NCI-H460 (cell line): ENCODE measurements around the gene AGPAT2. TPM values are rescaled to one million over a fixed set of nuclear protein-coding genes. Genes with fewer than 3 reads are reported as not detected.

Source experiments
- DNase-seq: peaks from one replicate; pipeline ENCODE4 v3.0.0-alpha.2; 2016; ENCODE audit warnings: low read depth; ENCODE audit errors: extremely low read depth
- total RNA-seq: library from RNA; depleted of rRNA; stranded (reverse); fragments of >200 nt; shearing (Covaris generic); gene quantifications from 2 replicates; pipeline ENCODE4 v1.2.3, GENCODE V29; 2014

Gene AGPAT2
- total RNA-seq, 1 experiment from 2014 or later = 24.5 TPM

DNA sequence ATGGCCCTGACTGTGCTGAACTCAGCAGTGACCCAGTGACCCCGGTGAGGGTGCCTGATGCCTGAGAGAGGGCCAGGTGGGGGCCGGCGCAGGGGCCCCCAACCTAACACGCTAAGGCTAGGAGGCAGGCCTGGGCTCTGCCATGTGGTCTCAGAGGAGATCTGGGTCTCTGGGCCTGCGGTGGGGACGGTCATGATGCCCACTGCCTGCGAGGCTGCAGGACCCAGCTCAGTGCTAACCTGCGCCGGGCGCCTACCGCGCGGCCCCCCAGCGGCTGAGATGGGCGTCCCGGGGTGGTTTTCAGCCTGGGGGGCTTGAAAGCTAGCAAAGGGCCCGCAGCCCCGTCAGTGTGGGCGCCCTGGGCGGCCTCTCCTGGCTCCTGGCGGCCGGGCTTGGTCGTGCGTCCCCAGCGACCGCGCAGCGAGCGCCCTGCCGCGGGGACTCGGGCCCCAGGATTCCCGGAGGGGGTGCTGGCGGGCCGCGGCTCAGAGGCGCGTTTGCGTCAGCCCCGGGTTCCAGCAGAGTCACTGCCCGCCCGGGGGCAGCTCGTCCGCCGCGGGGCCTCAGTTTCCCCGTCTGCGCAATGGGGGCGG, 22.1 kb downstream of the AGPAT2 start:
- peak; percentile 34 for DNase-seq

GRCh38 chr9:136664000-136664915, 23.0 kb downstream of the AGPAT2 start:
- no peak for DNase-seq

GRCh38 chr9:136662656-136663581, 24.3 kb downstream of the AGPAT2 start, which contains the start of gene EGFL7:
EGFL7 (plus strand) TSS chr9:136662916; CDS start chr9:136668283, 5,367 bp downstream.
- no peak for DNase-seq

DNA sequence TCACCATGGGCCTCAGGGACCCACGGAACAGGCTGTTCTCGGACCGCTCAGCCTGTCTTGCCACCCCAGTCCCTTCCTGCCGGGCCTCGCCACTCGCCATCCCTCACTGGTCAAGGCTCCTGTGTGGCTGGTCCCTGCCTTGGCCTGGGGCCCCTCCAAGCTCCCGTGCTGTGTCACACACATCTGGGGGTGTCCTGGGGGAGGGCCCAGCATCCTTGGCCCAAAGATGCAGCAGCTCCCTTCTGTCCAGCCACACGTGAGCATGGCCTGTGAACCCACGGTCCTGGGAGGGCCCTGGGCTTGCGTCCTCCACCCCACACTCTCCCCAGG, 25.0 kb downstream of the AGPAT2 start:
- no peak for DNase-seq

- DNase-seq = no peak
Measured at GRCh38 chr9:136661641-136662325, 25.5 kb downstream of the AGPAT2 start.

GRCh38 chr9:136660971-136661550, 26.2 kb downstream of the AGPAT2 start:
- DNase-seq = no peak

DNA sequence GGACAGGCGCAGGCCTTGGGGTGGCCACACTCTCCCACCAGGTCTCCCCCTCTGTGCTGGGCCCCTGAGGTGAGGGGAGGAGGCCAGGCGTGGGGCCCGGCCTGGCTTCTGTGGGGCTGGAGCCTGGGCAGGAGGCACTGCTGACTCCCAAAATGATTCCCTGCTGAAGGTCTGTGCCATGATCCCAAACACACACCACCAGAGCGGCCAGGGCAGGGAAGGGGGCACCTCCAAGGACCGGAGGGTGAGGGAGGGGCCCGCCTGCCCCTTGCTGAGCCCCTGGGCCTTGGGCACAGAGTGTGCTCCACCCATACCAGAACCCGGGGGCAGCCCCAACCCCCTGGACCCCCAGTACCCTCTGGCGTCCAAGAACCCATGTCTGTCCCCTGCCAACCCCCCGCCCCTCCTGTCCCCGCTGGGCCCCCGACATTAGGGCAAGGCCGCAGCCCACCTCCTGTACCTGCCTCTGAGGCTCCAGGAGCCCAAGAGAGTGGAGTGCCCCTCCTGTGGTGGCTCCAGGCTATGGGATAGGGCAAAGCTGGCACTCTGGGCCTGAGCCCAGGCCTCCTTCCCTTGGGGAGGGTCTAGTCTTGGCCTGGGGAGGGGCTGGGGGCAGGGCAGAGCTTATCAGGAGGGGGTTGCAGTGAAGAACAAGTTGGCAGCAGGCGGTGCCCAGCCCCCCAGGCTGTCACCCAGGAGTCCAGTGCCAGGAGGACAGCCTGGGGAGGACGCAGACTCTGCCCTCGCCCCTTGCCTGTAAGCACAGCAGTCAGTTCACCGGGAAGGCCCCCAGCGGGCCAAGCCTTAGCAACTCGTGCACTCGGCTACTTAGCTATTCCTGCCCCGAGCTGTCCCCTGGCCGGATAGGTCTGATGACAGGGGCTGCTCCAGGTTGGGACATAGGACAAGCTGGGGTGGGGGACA, 27.1 kb downstream of the AGPAT2 start:
- DNase-seq = no peak

GRCh38 chr9:136658849-136659535, 28.3 kb downstream of the AGPAT2 start:
- no peak for DNase-seq

DNA sequence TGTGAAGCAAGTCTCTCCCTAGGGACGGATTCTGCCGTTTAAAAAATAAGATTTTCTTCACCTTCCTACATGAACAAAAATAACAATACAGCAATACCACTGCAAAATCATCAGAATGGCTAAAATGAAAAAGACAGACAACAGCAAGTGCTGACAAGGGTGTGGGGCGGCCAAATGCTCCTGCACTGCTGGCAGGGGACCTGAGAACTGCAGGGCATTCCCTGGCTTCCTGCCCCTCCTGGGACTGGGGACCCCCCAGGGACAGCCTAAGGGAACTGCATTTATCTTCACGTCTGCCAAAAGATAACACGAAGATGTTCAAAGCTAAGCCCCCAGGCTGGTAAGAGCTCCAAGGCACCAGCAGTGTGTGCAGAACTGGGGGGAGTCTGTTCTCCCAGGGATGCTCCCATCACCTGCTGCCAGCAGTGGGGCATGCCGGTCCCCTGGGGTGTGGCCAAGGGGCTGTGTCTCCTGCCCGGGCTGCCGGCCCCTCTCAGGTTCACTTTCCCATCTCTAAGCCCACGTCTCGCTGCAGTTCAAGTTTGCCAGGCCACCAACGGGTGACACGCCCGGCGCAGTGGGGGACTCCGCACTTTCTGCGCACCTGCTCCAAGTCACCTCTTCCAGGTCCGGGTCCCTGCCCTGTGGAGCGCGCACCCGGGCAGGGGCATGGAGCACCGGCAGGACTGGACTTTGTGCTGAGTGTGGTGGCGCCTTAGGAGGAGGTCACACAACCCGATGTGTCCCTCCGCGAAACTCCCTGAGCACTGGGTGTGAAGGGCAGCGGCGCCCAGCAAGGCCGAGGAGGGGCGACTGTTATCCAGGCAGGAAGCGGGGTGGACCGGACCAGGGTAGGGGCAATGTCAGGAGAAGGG, 29.0 kb downstream of the AGPAT2 start:
- DNase-seq = no peak

GRCh38 chr9:136656795-136657611, 30.3 kb downstream of the AGPAT2 start:
- DNase-seq = no peak

GRCh38 chr9:136656183-136656738, 31.0 kb downstream of the AGPAT2 start:
- DNase-seq = no peak

DNA sequence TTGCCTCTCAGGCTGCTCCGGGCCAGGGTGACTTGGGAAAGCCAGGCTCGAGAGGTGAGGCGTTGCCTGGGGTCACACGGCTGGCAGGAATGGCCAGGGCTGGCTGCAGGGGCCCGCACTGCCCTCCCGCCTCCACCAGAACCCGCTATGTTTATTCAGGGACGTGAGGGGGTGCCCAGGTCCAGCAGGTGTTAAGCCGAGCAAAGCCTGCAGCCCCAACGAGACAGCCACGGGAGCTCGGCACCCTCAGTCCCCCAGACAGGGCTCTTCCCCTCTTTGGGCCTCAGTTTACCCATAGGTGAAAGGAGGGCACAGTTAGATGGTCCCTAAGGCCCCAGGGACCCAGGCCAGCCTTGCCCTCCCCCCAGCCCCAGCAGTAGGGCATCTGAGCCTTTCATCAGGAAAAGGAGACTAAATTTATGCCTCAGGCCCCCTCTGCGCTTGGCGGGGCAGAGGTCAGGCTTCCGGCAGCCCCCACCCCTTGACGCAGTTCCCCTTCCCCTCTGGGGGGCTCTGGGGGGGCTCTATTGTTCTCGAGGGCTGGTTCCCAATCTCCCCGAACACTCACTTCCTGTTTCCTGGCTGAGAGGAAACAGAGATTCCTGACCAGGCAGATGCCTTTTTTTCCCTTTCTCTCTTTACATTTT, 31.6 kb downstream of the AGPAT2 start:
- no peak for DNase-seq

DNA sequence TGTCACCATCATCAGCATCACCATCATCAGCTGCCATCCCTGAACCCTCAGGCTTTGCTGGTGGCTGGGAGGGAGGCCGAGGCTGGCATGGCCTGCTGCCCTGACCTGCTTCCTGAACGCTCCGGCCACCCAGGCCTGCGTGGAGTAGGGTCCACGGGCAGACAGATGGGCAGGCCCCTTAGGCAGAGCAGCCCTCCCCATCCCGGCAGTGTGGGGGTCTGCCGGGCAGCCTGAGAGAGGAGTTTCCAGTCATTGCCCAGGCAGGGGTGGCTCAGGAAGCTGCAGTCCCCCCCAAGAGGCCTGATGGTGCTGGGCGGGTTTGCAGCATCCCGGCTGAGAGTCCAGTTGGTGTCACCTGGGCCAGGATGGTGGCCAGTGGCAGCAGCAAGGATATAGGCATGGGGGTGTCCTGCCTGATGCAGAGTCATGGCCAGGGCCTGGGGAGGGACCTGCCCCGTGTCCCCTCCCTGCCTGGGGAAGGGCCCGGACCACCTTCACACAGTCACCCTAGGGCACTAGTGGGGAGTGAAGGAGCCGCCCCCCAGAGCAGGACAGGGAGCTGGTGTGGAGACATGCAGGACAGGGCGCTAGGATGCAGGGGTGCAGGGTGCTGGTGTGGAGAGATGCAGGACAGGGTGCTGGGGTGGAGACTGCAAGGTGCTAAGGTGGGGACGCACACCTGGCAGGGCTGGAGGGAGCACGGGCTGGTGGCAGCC, 32.3 kb downstream of the AGPAT2 start:
- DNase-seq = no peak

DNA sequence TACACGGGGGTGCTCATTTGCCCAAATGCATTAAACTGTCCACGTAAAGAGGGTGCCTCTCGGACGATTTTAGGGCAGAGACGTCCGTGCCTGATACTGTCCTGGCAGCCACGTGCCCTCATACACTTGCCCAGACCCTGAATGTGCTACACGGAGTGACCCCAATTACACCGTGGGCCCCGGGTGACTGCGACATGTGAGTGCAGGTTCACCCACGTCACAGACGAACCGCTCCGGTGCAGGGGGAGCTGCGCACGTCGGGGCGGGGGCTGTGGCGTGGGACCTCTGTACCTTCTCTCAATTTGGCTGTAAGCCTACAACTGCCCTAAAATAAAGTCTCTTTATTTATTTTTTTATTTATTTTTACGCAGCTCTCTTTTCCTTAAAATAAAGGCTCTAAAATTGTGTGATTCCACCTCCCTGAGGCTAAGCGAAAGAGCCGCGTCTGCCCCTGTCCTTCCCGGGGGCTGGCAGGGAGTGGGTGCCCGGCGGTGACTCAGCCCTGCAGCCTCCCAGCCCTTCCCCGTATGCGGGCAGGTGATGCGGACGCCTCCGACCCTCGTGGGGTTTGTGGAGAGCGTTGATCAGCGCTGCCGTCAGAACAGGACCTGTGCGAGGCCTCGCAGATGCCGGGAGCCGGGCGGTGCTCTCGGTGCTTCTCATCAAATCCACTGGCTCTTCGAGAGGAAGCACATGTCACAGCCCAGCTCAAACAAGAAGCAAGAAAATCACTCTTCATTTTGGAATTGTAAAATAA, 33.8 kb downstream of the AGPAT2 start:
- no peak for DNase-seq
